ENCODE data around the gene STAT4.

Gene STAT4

DNA sequence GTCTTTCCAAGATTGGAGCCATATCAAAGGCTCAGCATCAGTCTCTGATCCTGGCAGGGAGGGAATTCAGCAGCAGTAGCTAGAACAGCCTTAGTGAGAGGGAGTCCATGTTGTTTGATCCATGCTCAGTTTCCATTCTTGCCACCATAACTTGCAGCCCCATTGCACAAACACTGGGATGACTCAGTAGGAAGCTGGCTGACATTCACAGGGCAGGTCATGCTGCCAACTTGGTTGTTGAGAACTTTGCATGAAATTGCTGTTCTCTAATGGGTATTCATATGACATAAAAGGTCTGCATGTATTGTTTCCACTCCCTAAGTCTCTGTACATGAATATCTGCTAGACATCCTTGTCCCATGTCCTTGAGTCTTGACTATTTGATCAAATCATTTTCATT is 29.9 kb upstream of the STAT4 start:
- TF ChIP-seq, protein P1, sequence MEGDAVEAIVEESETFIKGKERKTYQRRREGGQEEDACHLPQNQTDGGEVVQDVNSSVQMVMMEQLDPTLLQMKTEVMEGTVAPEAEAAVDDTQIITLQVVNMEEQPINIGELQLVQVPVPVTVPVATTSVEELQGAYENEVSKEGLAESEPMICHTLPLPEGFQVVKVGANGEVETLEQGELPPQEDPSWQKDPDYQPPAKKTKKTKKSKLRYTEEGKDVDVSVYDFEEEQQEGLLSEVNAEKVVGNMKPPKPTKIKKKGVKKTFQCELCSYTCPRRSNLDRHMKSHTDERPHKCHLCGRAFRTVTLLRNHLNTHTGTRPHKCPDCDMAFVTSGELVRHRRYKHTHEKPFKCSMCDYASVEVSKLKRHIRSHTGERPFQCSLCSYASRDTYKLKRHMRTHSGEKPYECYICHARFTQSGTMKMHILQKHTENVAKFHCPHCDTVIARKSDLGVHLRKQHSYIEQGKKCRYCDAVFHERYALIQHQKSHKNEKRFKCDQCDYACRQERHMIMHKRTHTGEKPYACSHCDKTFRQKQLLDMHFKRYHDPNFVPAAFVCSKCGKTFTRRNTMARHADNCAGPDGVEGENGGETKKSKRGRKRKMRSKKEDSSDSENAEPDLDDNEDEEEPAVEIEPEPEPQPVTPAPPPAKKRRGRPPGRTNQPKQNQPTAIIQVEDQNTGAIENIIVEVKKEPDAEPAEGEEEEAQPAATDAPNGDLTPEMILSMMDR (IDR thresholded peaks at IDR 0.05), result no peak
- Histone ChIP-seq H3K4me3 (no peak overlapping the region), H3K27ac (no peak overlapping the region)
- DNase-seq (ENCODE audit: low spot score), result no peak

DNA sequence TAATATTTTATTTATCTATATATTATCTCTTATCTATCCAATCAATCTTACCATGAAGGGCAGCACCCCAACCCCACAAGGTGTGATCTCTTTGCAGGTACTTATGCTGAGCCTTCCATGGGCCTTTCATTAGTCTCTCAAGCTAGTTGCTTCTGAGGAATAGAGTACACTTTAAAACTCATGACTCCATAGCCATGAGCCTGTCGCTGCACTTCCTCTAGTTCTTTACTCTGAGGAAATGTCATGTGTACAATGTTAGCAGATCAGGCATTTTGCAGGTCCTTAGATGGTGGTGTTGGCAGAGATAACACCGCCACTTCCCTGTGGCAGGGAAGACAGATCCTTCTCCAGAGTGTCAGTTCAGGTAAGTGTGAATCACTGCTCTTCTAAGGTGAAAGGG is 29.5 kb upstream of the STAT4 start:
- H3K4me3 ChIP-seq, result no peak overlapping the region
- no peak for DNase-seq (ENCODE audit: low spot score)
- TF ChIP-seq, protein P1 (IDR thresholded peaks at IDR 0.05), result no peak
- H3K27ac ChIP-seq, result no peak overlapping the region

GRCh38 chr2:191178806-191179514 is 28.2 kb upstream of the STAT4 start:
- H3K4me3 ChIP-seq, result no peak overlapping the region
- peak; percentile 74 for DNase-seq (ENCODE audit: low spot score)
- TF ChIP-seq, protein P1 (IDR thresholded peaks at IDR 0.05), result no peak
- H3K27ac ChIP-seq, result no peak overlapping the region

DNA sequence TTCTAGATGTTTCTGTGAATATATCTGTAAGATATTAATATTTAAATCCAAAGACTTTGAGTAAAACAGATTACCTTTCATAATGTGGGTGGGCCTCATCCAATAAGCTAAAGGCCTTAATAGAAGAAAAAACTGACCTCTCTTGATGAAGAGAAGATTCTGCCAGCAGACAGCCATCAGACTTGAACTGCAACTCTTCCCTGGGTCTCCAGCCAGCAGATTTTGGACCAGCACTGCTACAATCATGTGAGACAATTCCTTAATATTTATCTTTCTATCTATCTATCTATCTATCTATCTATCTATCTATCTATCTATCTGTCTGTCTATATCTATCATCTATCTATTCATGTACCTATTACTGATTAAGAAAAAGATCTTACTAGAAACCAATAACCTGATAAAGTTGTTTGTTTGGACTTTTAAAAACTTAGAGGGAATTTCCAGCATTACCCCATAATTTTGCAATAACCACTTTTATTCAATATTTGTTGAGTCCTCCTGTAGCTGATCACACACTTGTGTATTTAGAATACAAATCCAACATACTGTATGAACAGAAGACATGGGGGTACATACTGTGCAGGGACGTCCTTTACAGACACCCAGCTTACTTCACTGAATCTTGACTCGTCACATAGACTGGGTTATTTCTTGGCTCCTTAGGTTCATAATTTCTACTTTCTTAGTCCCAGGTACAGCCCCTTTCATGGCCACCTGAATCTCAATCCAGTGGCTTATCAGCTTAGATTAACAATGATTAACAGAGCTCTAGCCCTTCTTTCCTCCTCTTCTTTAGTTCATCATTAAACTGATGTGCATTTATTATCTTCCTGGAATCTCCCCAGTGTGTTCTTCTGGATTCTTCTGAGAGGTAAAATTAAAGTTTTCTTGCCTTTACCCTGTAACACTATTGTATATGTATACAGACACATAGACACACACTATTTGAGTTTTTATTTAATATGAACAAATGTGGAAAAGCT is 27.2 kb upstream of the STAT4 start:
- no peak for DNase-seq (ENCODE audit: low spot score)
- TF ChIP-seq, protein P1 (IDR thresholded peaks at IDR 0.05), result no peak
- Histone ChIP-seq H3K27ac (no peak overlapping the region), H3K4me3 (no peak overlapping the region)

DNA sequence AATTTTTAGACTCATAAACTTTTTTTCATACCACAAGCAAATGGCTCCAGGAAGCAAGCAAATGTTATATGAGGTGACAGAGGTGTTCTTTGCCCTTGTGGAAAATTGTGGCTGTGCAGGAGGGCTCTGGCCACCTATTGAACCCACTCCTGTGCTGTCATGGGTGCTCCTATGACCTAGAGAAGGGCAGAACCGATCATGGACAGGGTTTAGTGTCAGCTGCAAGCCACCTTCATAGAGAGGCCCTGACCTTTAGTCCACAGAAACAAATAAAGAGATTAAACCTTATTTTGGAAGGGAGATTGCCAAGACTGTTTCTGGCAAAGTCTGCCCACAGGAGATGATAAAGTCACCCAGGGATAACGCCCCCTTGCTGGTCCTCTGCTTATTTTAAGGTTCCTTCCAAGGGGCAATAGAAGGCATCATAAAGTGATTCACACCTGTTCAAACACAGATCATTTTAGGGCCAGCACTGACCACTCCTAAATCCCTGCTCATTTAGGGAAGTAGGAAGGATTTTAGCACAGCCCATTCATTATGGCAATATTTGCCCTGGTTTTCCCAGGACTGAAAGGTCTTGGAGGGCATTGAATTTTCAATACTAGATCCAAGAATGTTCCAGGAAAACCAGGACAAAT is 26.1 kb upstream of the STAT4 start:
- no peak for DNase-seq (ENCODE audit: low spot score)
- no peak overlapping the region for H3K27ac ChIP-seq
- no peak overlapping the region for H3K4me3 ChIP-seq
- TF ChIP-seq, protein P1 (IDR thresholded peaks at IDR 0.05), result no peak

GRCh38 chr2:191176305-191176704 is 25.5 kb upstream of the STAT4 start:
- Histone ChIP-seq H3K4me3 (no peak overlapping the region), H3K27ac (no peak overlapping the region)
- TF ChIP-seq, protein P1 (IDR thresholded peaks at IDR 0.05), result no peak
- no peak for DNase-seq (ENCODE audit: low spot score)
